ENCODE data around the gene FAAP24. TPM values are rescaled to one million over a fixed set of nuclear protein-coding genes. Genes with fewer than 3 reads are reported as not detected.
A peak's percentile ranks its signal among the peaks of the same experiment; 100 is the strongest.
"Not testable (repeated sequence)": the region's sequence is repeated elsewhere in the genome, so short reads cannot be mapped to it uniquely, and the experiment has no call there.

Gene FAAP24
- total RNA-seq, 1 experiment from 2014 or later = 7.3 TPM

GRCh38 chr19:32997716-32998355, 25.8 kb downstream of the FAAP24 start:
- no peaks in the 10 kb centered on the region for H3K27me3 Mint-ChIP-seq (ENCODE audit: unreplicated experiment)
- TF ChIP-seq CTCF (IDR thresholded peaks at IDR 0.05; ENCODE audit: unreplicated experiment) = no peak
- no peak for DNase-seq
- H3K27ac Mint-ChIP-seq (ENCODE audit: unreplicated experiment) = no peak overlapping the region
- intact Hi-C loops (cut with micrococcal nuclease; ENCODE audit: unreplicated experiment) = no loop called here
- TSS peak; percentile 12 for BruUV-seq (replicated peaks)
- peaks cover 66% of the 10 kb centered on the region for H3K36me3 Mint-ChIP-seq (ENCODE audit: insufficient read depth, unreplicated experiment)
- no peak overlapping the region for H3K4me3 Mint-ChIP-seq (ENCODE audit: low read depth, unreplicated experiment)
- CTCF ChIA-PET = interaction anchor here (0.5 kb wide), 1 partner anchor 83 kb away, joined by 4 read pairs; no protein-coding TSS in a partner anchor
- no peaks in the 10 kb centered on the region for H3K9me3 Mint-ChIP-seq (ENCODE audit: low read depth, unreplicated experiment)
- peaks cover 4% of the 10 kb centered on the region for H3K4me1 Mint-ChIP-seq (ENCODE audit: low read depth, unreplicated experiment)

DNA sequence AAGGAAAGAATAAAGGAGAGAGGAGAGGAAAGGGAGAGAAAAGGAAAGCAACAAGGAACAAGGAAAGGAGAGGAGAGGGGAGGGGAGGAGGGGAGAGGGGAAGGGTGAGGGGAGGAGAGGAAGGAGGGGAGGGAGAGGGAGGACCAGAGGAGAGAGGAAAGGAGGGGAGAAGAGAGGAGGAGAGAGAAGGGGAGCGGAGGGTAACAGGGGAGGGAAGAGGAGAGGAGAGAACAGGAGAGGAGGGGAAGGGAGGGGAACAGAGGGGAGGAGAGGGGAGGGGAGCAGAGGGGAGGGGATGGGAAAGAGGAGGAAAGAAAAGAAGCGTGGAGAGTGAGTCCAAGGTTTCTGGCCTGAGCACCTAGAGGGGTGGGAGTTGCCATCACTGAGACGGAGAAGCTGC, 26.7 kb downstream of the FAAP24 start:
- no peak overlapping the region for H3K4me3 Mint-ChIP-seq (ENCODE audit: low read depth, unreplicated experiment)
- no peak overlapping the region for H3K27ac Mint-ChIP-seq (ENCODE audit: unreplicated experiment)
- H3K9me3 Mint-ChIP-seq (ENCODE audit: low read depth, unreplicated experiment) = no peaks in the 10 kb centered on the region
- H3K36me3 Mint-ChIP-seq (ENCODE audit: insufficient read depth, unreplicated experiment) = peaks cover 69% of the 10 kb centered on the region
- intact Hi-C loops (cut with micrococcal nuclease; ENCODE audit: unreplicated experiment) = no loop called here
- BruUV-seq (replicated peaks) = no TSS peak
- no peaks in the 10 kb centered on the region for H3K27me3 Mint-ChIP-seq (ENCODE audit: unreplicated experiment)
- DNase-seq = no peak
- CTCF ChIA-PET = no interaction called here
- TF ChIP-seq CTCF (IDR thresholded peaks at IDR 0.05; ENCODE audit: unreplicated experiment) = no peak
- peaks cover 13% of the 10 kb centered on the region for H3K4me1 Mint-ChIP-seq (ENCODE audit: low read depth, unreplicated experiment)

- H3K4me1 Mint-ChIP-seq (ENCODE audit: low read depth, unreplicated experiment) = peaks cover 22% of the 10 kb centered on the region
- TF ChIP-seq CTCF (IDR thresholded peaks at IDR 0.05; ENCODE audit: unreplicated experiment) = no peak
- peaks cover 67% of the 10 kb centered on the region for H3K36me3 Mint-ChIP-seq (ENCODE audit: insufficient read depth, unreplicated experiment)
- no peak overlapping the region for H3K27ac Mint-ChIP-seq (ENCODE audit: unreplicated experiment)
- BruUV-seq (replicated peaks) = no TSS peak
- H3K4me3 Mint-ChIP-seq (ENCODE audit: low read depth, unreplicated experiment) = no peak overlapping the region
- H3K27me3 Mint-ChIP-seq (ENCODE audit: unreplicated experiment) = no peaks in the 10 kb centered on the region
- intact Hi-C loops (cut with micrococcal nuclease; ENCODE audit: unreplicated experiment) = no loop called here
- CTCF ChIA-PET = no interaction called here
- no peaks in the 10 kb centered on the region for H3K9me3 Mint-ChIP-seq (ENCODE audit: low read depth, unreplicated experiment)
- DNase-seq = no peak
These were observed 28.5 kb downstream of the FAAP24 start for GRCh38 chr19:33000510-33000909.

GRCh38 chr19:33000910-33001309, 28.9 kb downstream of the FAAP24 start:
- H3K4me1 Mint-ChIP-seq (ENCODE audit: low read depth, unreplicated experiment) = peaks cover 26% of the 10 kb centered on the region

DNA sequence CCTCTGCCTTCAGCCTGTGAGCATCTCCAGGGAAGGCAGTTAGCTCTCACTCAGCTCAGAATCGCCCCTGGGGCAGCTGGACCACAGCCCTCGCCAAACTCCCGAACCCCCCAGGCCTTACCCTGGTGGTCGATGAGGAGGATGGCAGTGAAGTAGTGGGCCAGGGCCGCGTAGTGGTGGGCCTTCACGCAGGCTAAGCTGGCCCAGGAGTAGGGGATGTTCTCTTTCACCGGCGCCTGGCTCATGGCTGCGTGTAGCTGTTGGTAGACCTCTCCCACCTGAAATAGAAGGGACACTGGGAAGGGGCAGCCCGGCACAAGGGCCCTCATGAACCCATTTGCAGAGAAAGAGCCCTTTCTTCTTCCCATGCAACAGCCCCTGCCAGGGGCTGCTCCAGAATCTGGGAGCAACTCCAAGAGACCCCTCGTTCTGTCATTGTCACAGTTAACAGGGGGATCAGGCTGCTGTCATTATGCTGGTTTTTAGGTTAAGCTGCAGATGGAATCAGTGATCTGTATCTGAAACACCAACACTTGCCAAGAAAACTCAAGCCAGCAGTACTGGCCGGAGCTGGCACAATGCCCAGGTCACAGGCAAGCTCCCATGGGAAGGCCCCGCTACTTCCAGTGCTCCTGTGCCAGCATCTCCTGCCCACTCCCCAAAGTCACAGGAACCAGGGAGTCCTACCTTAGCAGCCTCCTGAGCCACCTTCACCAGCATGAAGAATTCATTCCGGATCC, 30.3 kb downstream of the FAAP24 start:
- peaks cover 27% of the 10 kb centered on the region for H3K4me1 Mint-ChIP-seq (ENCODE audit: low read depth, unreplicated experiment)
- peaks cover 60% of the 10 kb centered on the region for H3K36me3 Mint-ChIP-seq (ENCODE audit: insufficient read depth, unreplicated experiment)
- CTCF ChIA-PET = interaction anchor here (0.6 to 1.7 kb wide), 2 partner anchors 11 to 45 kb away, joined by 3 to 4 read pairs; no protein-coding TSS in a partner anchor
- DNase-seq; intact Hi-C loops (cut with micrococcal nuclease; ENCODE audit: unreplicated experiment); H3K27me3 Mint-ChIP-seq (ENCODE audit: unreplicated experiment); BruUV-seq (replicated peaks); H3K9me3 Mint-ChIP-seq (ENCODE audit: low read depth, unreplicated experiment); H3K27ac Mint-ChIP-seq (ENCODE audit: unreplicated experiment); H3K4me3 Mint-ChIP-seq (ENCODE audit: low read depth, unreplicated experiment): not testable (repeated sequence)

More at GRCh38 chr19:33000910-33001309, 28.9 kb downstream of the FAAP24 start:
- no peaks in the 10 kb centered on the region for H3K27me3 Mint-ChIP-seq (ENCODE audit: unreplicated experiment)
- peaks cover 66% of the 10 kb centered on the region for H3K36me3 Mint-ChIP-seq (ENCODE audit: insufficient read depth, unreplicated experiment)
- no peak overlapping the region for H3K27ac Mint-ChIP-seq (ENCODE audit: unreplicated experiment)
- no peak for DNase-seq
- intact Hi-C loops (cut with micrococcal nuclease; ENCODE audit: unreplicated experiment) = no loop called here
- CTCF ChIA-PET = no interaction called here
- H3K4me3 Mint-ChIP-seq (ENCODE audit: low read depth, unreplicated experiment) = no peak overlapping the region
- no peaks in the 10 kb centered on the region for H3K9me3 Mint-ChIP-seq (ENCODE audit: low read depth, unreplicated experiment)
- no peak for TF ChIP-seq CTCF (IDR thresholded peaks at IDR 0.05; ENCODE audit: unreplicated experiment)
- no TSS peak for BruUV-seq (replicated peaks)

GRCh38 chr19:33003424-33004024, 31.5 kb downstream of the FAAP24 start:
- Mint-ChIP-seq H3K4me1 (ENCODE audit: low read depth, unreplicated experiment) (peaks cover 27% of the 10 kb centered on the region), H3K36me3 (ENCODE audit: insufficient read depth, unreplicated experiment) (peaks cover 67% of the 10 kb centered on the region)
- DNase-seq; H3K4me3 Mint-ChIP-seq (ENCODE audit: low read depth, unreplicated experiment); H3K9me3 Mint-ChIP-seq (ENCODE audit: low read depth, unreplicated experiment); BruUV-seq (replicated peaks); H3K27ac Mint-ChIP-seq (ENCODE audit: unreplicated experiment); H3K27me3 Mint-ChIP-seq (ENCODE audit: unreplicated experiment); intact Hi-C loops (cut with micrococcal nuclease; ENCODE audit: unreplicated experiment): not testable (repeated sequence)
- CTCF ChIA-PET = interaction anchor here (1.7 kb wide), 1 partner anchor 43 kb away, joined by 4 read pairs; no protein-coding TSS in a partner anchor

Measured in Calu3 (cell line).